Stimulated activated CD4-positive, alpha-beta T cell treated with anti-CD3 and anti-CD28 coated beads, Interleukin-4, amount 100 ng/mL, for 24 hours (primary cell): Measurements from ENCODE around the gene METTL25.

Experiments used
- DNase-seq: peaks from one replicate; pipeline ENCODE4 v3.0.0-alpha.2; 2020

Gene METTL25

DNA sequence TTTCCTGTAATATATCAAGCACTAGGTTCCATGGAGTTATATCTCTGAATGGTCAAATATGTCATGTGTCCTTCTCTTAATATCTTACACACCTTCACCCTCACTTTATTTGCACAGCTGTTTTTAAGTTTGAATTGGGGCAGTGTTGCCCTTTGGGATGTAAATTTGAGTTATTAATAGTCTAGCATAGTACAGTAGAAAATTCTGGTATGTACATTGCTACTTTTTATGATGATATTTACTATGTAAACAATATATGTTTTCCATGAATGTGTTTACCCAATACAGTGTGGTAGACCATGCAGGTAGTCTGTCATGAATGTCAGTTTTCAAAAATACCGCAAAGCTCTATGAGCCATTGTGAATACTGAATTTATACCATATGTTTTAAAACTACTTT lies 50.5 kb downstream of the METTL25 start:
- no peak for DNase-seq

DNA sequence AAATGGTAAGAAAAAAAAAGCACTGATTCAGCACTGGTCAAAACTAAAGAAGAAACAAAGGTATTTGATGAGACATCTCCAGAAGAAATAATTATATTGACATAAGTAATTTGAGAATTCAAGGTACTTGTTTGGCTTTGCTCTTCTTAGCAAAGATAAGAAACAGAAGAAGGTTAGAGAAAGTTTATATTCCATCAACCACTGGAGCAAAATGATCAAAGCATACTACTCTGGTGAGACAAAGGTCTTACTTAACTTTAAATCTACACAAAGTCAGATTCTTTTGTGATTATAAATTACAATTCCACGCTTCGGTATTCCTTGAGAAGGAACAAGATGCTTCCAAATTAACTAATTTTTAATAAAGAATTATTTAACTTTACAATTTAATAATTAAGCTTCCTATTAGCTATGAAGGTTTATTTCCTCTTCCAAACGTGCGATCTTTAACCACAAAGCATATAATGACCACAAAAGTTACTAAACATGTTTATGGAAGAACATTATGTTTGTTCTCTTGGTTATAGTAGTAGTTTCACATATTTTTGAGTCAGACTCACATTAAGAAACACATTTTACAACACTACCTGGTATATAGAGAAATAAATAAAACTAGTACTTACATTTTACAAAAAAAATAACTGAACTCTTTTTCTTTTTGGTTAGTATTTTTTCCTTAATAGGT lies 53.4 kb downstream of the METTL25 start:
- DNase-seq = no peak

DNA sequence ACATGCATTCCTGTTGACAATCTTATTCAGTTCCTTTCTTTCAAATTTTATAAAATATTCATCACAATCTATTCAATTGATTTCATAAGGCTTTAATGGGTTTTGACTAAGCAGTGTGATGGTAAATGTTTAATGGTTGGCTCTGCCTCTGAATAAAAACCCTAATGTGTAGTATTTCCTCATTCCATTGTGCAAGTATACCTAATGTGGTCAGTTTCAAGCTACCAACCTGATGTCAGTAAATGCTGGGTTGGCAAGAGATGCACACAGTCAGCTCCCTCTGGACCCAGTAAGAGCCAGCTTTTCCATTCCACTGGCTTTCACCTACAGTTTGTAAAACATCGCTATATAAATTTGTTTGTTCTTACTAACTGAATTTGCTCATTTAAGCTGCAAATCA lies 53.9 kb downstream of the METTL25 start:
- DNase-seq = no peak

DNA sequence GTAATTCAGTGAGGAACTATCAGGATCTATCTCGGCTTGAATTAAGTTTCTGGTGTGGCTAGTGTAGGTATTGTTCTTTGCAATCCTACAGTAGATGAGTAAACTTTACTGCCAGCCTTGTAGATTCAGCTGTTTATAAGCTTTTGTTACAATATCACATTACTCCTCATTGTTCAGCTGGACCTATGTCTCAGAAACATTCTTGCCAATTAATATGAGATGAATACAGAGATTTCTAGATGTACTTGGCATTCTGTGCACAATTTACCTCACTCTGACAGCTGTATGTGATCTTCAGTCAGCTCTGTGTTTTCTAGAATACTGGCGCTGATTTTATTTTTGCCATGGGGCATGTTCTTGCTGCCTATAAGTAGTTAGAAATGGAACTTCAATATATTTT lies 55.7 kb downstream of the METTL25 start:
- no peak for DNase-seq

DNA sequence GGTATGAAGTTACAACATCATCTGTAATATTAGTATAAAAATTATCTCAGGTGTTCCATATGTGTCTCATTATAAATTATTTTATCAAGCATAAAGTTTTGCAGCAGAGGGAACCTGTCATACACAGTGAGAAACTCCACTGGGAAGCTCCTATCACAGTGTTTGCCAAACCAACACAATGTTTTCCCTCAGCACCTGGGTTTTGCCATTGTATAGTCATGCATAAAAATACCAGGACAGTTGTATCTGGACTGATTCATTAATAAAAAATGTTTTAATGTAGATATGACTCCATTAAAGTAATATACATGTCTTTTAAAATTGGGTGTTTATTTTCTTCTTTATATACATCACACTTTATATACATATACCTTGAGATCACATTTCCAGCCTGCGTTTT lies 56.6 kb downstream of the METTL25 start:
- DNase-seq = no peak

DNA sequence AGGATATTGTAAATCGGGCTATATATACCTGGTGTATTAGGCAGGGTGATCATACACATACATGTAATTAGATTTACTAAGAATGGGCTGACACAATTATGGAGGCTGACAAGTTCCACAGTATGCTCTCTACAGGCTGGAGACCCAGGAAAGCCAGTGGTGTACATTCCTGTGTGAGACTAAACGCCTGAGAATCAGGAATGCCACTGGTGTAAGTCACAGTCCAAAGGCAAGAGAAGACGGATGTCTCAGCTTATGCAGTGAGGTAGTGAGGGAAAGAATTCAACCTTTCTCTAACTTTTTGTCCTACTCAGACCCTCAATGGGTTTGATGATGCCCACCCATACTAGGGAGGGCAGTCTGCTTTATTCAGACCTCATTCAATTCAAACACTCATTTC lies 57.1 kb downstream of the METTL25 start:
- no peak for DNase-seq

DNA sequence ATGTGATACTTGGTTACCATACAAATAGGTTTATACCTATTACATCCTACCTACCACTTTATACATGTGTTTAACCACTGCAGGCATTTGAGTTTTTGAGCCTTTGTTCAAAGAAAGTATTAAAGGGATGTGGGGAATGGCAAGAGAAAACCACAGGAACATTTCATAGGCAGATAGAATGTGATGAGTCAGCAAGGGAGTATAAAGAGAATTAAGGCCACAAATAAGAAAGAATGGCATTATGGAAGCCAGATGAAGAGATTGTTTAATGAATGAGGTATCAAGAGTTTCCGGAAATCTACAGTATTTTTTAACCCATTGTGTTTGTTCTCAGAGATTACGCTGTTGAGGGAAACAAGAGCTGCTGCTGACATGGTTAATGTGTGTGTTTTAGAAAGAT lies 66.9 kb downstream of the METTL25 start:
- no peak for DNase-seq

DNA sequence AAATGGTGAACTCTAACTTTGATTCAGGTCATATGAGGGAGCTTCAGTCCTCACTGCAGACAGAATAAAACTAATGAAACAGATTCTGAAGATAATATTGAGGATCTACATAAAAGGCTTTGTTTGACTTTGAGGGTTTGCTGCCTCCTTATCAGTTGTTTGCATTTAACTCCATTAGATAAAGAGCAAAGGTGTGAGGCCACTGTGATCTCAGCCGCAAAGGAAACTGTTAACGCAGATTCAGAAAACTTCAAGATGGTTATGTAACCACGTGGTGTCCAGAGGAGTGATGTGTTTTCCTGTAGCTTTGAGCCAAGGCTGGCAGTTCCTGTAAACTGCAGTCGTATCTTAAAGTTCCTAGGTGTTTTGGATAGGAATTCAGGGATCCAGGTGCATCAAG lies 67.8 kb downstream of the METTL25 start:
- DNase-seq = no peak

DNA sequence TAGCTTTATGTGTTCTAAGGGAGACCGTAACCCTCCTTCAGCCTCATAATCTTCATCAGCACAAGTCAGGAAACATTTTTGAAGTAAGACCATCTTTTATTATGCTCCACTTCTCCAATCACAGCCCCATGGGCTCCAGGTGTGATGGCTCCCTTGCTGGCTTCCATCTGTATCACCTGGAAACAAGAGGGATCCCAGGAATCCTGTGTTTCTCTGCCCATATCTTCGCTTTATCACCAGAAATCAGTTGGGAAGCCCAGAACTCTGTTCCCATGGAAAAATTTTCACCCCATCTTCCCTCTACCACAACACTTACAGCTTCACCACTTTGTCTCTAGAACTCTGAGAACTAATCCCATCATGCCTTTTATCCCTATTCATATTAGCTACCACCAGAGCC lies 68.3 kb downstream of the METTL25 start:
- DNase-seq = no peak

DNA sequence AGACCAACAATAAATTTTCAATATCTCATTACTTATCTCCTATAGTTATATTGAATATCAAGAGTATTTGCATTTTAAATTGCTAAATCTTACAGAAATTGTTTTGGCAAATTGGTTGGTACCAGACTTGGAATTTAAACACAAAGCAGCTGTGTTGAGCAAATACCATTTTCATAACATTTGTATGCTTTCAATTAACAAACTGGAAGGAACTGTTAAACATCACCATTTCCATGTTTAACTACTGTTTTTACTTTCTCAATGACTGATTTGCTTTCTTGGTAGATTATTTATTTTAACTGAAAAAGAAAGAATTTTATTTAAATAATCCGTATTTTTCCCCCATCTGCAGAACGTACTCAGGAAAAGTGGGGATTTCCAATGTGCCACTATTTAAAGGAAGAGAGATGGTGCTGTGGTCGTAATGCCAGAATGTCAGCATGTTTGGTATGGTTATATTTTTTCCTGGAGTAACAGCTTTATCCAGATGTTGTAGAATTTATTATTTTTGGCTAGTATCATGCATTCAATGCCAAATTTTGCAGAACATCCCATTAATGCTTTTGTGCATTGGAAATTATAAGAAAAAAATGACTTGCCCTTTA lies 72.3 kb downstream of the METTL25 start:
- DNase-seq = no peak

DNA sequence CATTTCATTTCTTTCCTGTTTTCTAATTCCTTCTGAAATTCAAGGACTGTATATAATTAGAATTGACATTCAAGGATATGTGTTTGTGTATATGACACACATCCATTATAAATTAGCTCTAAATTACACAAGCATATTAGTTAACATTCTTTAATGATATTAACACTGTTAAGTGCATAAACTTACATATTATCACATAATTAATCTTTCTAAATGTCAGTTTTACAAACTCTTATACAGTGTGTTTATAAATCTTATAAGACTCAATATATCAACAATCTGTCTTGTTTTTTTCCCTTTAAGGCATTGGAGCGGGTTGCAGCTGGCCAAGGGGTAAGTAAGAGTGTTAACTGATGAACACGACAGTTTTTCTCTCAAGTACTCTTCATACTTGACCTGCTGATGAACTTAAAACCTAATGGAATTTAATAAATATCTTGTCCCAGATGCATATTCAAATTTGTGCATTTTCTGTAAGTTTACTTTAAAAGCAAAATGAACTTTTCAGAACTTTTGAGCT lies 76.1 kb downstream of the METTL25 start:
- DNase-seq = no peak

DNA sequence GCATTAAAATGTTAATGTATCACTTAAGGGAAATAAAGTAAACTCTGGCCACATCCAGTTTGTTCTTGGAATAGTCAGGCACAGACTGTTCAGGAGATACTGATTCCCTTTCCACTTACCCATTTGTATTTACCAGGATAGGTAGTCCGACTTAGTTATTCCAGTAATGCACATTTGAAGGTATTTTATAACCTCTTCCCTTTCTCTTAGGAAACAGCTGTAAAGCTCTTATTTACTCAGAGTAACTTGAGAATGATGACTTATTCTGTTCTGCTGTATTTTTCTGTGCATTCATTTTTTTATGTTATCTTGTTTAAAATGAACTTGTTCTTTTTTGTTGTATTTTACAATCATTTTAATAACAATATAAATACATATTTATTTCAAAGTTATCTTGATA lies 78.0 kb downstream of the METTL25 start:
- DNase-seq = no peak

DNA sequence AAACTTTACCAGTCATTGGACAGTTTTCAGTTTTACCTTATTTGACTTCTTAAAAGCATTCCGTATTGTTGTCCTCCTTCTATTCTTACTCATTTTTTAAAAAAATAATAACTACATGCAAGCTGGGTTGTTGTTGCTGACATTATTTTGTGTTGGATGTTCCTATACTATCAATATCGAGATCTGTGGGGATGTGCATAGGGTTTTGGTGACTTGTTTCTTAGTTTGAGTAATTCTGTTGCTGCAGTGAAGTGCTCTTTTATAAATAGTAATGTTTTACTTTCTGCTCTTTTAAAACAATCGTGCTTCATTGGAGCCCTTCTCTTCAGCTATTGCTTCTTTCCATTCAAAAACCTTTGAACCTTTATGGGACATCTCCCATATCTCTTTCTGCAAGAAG lies 79.4 kb downstream of the METTL25 start:
- DNase-seq = no peak

DNA sequence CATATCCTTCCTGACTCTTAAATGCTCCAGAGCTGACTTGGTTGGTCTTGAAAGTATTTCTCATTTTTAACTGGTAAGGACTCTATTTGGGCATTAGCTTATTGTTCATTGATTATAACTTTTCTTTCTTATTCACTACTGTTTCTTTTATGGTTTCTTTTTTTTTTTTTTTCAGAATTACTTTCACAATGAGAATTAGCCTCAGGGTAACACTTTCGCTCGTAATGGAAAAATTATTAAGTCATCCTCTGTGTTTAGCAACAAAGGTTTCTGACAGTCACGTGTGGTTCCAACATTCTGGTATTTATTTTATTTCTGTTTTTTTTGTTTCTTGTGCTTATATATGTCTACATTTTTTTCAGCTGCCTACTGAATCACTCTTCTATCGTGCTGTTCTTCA lies 80.0 kb downstream of the METTL25 start:
- DNase-seq = no peak

DNA sequence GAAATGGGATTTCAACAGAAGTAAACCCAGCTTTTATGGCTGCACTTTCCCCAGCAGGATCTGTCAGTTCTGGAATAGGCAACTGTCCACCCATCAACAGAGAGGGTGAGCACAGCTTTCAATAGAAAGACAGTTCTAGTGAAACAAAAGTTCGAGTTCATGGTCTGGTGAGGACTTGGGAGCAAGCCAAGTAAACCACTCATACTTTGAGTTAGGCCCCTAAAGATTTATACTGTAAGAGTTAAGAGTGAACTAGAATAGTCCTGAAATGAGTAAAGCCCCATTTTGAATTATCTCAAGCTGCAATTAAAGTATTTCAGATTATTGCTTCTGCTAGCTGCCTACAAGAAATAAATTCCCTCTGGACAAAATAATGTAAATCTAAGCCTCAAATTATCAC lies 82.6 kb downstream of the METTL25 start:
- DNase-seq = no peak

DNA sequence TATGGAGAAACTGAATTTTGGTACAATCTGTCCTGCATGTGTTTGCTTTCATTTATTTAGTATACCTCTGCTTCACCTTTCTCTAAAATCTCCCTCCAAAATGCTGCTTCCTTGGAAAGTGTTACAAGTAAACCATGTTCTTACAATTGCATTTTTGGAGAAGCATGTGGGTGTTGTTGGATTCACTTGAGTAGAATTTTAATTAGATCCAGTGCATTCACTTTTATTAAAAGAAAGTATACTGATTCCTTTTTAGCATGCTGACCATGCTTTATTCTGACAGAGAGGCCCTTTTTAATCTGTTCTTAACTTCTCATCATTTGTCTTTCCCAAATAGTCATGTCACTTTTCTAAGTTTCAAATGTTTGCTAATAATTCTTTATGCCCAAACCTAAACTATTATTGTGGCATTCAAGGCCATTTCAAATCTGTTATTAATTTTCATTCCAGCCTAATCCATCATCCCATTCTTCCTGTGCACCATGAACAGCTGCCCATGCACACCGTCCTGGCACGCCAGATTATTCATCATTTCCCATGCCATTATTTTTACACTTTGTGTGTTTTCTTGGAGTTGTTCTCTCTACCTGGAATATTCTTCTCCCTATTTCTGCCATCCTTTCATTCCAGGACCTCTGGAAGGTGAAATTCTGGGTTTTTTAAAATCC lies 90.7 kb downstream of the METTL25 start:
- no peak for DNase-seq

DNA sequence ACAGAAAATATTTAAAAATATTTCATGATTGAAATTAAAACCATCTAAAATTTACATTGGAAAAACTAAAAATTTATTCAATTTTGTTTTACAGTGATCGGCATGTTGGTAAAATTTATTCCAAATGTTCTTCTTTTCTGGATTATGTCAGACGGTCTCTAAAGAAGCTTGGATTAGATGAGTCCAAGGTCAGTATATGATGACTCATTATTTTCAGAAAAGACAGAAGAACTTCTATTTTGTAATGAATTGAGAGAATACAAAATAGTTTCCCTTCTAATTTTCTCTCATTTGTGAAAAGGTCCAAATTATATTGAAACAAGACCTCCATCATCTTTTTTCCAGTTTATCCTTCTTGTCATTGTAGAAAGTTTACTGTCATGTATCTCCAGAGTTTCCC lies 98.3 kb downstream of the METTL25 start:
- DNase-seq = no peak

DNA sequence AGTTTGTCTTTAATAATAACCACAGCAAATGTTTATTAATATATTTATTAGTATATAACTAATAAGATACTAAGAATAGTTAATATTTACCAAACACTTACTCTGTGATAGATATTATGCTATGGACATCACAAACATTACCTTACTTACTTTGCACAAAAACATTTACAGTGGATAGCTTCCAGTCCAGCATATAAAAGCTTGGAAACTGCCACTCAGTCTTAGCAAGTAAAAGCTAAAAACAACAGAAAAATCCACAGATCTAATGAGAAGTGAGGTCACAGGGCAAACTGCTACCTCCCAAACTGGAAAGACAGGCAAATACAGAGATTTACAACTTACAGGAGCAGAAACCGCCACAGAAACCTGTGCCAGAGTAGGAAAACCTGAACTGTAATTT lies 99.8 kb downstream of the METTL25 start:
- no peak for DNase-seq

DNA sequence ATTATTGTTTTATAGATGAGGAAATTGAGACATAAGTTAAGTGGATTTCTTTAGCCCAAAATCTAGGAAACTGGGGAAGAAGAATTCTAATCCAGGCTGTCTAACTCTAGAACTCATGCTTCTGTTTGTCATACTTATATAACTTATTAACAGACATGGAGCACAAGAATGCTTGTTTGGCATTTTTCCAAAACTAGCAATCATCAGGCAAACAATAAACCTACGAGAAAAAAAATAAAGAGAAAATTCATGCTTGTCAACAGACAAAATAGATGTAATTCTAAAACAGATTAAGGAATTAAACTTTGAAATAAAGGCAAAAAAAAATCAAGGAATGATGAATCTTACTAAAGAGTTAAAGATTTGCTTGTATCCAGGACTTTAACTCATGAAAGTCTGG lies 103.1 kb downstream of the METTL25 start:
- no peak for DNase-seq

DNA sequence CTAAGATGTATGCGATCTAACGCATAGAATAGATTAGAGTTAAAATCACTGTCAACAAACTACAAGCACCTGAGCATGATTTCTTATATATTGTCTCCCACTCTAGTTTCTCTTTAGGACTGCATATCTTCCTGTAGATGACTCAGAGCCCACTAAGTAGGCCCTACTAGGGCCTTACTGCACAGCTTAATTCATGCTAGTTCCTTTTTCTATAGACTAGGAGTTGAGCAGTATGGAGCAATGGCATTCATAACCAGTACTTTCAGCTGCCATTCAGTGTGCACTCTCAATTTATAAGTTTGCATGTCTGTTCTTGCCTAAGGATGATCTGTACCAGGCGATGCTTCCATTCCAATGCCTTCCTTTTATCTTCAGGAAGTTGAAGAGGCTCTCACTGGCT lies 103.5 kb downstream of the METTL25 start:
- DNase-seq = no peak

DNA sequence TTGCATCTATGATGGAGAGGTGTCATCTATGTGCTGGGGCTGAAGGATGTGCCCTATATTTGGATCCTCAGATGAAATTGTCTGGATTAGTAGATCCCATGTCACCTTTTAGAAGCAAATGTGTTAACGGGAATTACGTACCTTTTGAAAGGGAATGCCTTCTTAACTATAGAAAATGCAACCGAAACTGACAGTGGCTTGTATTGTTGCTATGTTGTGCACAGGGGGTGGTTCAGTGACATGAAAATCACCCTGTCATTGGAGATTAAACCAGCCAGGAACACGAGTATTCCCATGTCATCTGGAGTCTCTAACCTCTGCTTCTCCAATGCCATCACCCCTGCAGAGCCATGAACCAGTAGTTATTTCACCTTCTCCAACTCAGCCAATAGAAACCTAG lies 110.2 kb downstream of the METTL25 start:
- DNase-seq = no peak

DNA sequence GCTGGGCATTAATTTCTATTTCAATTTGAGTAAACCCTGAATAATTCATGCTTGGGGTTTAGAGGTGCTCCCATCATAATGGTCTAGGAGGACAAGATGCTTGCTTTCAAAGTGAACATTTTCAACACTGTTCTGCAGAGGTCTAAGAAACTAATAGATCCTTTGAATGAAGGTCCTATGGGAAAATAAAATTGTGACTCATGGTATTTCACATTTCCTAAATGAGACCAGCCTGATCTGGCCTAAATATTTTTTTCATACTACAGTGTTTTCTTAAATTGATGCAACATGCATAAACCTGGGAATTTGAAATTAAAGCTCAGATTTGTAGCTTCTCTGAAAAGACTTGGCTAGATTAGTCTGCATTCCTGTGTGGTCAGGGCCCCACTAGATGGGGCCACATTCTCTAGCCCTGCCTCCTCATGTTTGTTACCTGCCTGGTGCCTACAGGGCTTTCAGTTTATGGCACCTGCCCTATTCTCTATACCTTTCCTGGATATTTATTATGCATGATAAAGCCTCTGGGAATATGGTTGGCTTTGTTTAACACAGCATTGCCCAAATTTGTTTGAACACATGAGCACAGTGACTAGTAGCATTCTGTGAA lies 112.7 kb downstream of the METTL25 start:
- no peak for DNase-seq

DNA sequence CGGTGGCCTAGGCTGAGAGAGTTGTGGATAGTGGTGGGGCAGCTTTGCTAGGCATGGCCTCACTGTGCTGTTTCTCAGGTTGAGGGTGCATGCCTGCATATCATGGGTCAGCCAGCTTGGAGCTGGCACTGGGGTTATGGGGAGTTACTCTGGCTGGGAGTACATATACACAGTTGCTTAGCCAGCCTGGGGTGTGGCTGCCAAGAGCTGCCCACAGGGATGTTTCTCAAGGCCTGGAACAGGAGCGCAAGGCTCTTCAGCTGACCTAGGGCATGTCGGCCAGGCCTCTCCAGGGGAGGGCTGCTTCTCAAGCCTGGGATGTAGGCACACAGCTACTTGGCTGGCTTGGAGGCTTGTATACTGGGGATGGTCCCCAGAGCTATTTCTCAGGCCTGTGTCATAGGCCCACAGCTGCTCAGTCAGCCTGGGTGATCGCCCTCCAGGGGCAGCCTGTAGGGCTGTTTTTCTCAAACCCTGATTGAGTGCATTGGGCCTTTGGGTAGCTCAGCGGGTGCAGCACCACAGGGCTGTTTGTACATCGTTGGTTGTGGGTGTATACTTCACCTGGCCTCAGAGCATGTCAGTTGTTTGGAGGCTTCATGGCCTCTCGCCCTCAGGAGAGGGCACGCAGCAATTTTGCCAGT lies 114.9 kb downstream of the METTL25 start:
- no peak for DNase-seq
